T-helper 2 cell (primary cell): Measurements from ENCODE around the gene AGFG1.
"Not testable (repeated sequence)": the region's sequence is repeated elsewhere in the genome, so short reads cannot be mapped to it uniquely, and the experiment has no call there.

Experiments
- DNase-seq, 5 experiments: peaks; one replicate each; pipeline versions ENCODE4 v3.0.0 to v3.0.0-alpha.2; 2012 to 2022

The AGFG1 gene

GRCh38 chr2:227500301-227500630, 28.3 kb downstream of the AGFG1 start:
- DNase-seq = no peak

- no peak for DNase-seq
Observed at GRCh38 chr2:227503433-227504406, 31.8 kb downstream of the AGFG1 start.

GRCh38 chr2:227504700-227505099, 32.7 kb downstream of the AGFG1 start:
- DNase-seq = no peak

- DNase-seq = peak in 1 of 5 experiments; percentile 38
Observed at GRCh38 chr2:227506456-227506855, 34.5 kb downstream of the AGFG1 start.

- DNase-seq = no peak
Observed at GRCh38 chr2:227507963-227508362, 36.0 kb downstream of the AGFG1 start.

GRCh38 chr2:227509076-227509475, 37.1 kb downstream of the AGFG1 start:
- no peak for DNase-seq

GRCh38 chr2:227509824-227510619, 38.1 kb downstream of the AGFG1 start:
- peak in 1 of 5 experiments; percentile 22 for DNase-seq

GRCh38 chr2:227510620-227510958, 38.6 kb downstream of the AGFG1 start:
- DNase-seq = no peak

- no peak for DNase-seq
Observed at GRCh38 chr2:227511239-227511930, 39.4 kb downstream of the AGFG1 start.

- DNase-seq = no peak
Observed at GRCh38 chr2:227511955-227512354, 40.0 kb downstream of the AGFG1 start.

GRCh38 chr2:227513113-227513512, 41.2 kb downstream of the AGFG1 start:
- DNase-seq = no peak

- no peak for DNase-seq
Observed at GRCh38 chr2:227515742-227516141, 43.8 kb downstream of the AGFG1 start.

GRCh38 chr2:227517724-227518123, 45.8 kb downstream of the AGFG1 start:
- DNase-seq = no peak

- not testable (repeated sequence) for DNase-seq
Observed at GRCh38 chr2:227518278-227518865, 46.4 kb downstream of the AGFG1 start.

GRCh38 chr2:227521178-227521577, 49.2 kb downstream of the AGFG1 start:
- DNase-seq = not testable (repeated sequence)

GRCh38 chr2:227524665-227525064, 52.7 kb downstream of the AGFG1 start:
- no peak for DNase-seq

GRCh38 chr2:227527351-227527750, 55.4 kb downstream of the AGFG1 start:
- no peak for DNase-seq

- peak in 1 of 5 experiments; percentile 9 for DNase-seq
Observed at GRCh38 chr2:227528803-227529202, 56.8 kb downstream of the AGFG1 start.

- no peak for DNase-seq
Observed at GRCh38 chr2:227529871-227530270, 57.9 kb downstream of the AGFG1 start.

GRCh38 chr2:227534714-227535113, 62.8 kb downstream of the AGFG1 start:
- DNase-seq = no peak

GRCh38 chr2:227536445-227536844, 64.5 kb downstream of the AGFG1 start:
- DNase-seq = no peak

- DNase-seq = no peak
Observed at GRCh38 chr2:227539465-227539956, 67.6 kb downstream of the AGFG1 start.

- DNase-seq = not testable (repeated sequence)
Observed at GRCh38 chr2:227540352-227540751, 68.4 kb downstream of the AGFG1 start.
